Measurements from ENCODE around the gene KLHL36.

GRCh38 chr16:84684592-84684965, 36.3 kb downstream of the KLHL36 start:
- TF ChIP-seq CTCF (conservative IDR thresholded peaks at IDR 0.05 in 1 of 2, IDR thresholded peaks at IDR 0.05 in 1 of 2; ENCODE audit: extremely low read depth in 1 of 2, insufficient read depth in 1 of 2, low read depth in 1 of 2, low read length in 2 of 2) (no peak), EZH2 (IDR thresholded peaks at IDR 0.05; ENCODE audit: borderline replicate concordance, low read length) (no peak)

Measured in mammary epithelial cell (primary cell).